ENCODE measurements around the gene MCM3AP. TPM values are rescaled to one million over a fixed set of nuclear protein-coding genes. Genes with fewer than 3 reads are reported as not detected.

Gene MCM3AP
- total and polyA plus RNA-seq, 4 donors = 15.5 to 58.1 (median 33.5) TPM

- no peak for TF ChIP-seq REST (IDR thresholded peaks at IDR 0.05)
Observed at GRCh38 chr21:46319186-46319585, 33.8 kb upstream of the MCM3AP start (continued).

GRCh38 chr21:46318464-46318845 is 33.0 kb upstream of the MCM3AP start:
- H3K4me3 ChIP-seq (ENCODE audit: low read depth in 1 of 3, low read length in 3 of 3) = no peak overlapping the region
- H3K27ac ChIP-seq (ENCODE audit: low read depth in 1 of 2, low read length in 2 of 2) = no peak overlapping the region
- DNase-seq (ENCODE audit: low spot score) = no peak
- peaks cover 3 to 14% (median 14%) of the 10 kb centered on the region in 4 donors for H3K4me1 ChIP-seq (ENCODE audit: control insufficient read depth in 4 of 4, insufficient read depth in 4 of 4, low read length in 3 of 4)
- no peak overlapping the region for H3K9ac ChIP-seq (ENCODE audit: low read depth in 1 of 2, low read length in 2 of 2)
- TF ChIP-seq YY1 (IDR thresholded peaks at IDR 0.05) = no peak
- no peak for TF ChIP-seq GABPA (IDR thresholded peaks at IDR 0.05 in 1 of 2, conservative IDR thresholded peaks at IDR 0.05 in 1 of 2)
- no peak for TF ChIP-seq RXRA (IDR thresholded peaks at IDR 0.05)
- TF ChIP-seq FOXA1 (IDR thresholded peaks at IDR 0.05) = no peak
- TF ChIP-seq, protein P1, sequence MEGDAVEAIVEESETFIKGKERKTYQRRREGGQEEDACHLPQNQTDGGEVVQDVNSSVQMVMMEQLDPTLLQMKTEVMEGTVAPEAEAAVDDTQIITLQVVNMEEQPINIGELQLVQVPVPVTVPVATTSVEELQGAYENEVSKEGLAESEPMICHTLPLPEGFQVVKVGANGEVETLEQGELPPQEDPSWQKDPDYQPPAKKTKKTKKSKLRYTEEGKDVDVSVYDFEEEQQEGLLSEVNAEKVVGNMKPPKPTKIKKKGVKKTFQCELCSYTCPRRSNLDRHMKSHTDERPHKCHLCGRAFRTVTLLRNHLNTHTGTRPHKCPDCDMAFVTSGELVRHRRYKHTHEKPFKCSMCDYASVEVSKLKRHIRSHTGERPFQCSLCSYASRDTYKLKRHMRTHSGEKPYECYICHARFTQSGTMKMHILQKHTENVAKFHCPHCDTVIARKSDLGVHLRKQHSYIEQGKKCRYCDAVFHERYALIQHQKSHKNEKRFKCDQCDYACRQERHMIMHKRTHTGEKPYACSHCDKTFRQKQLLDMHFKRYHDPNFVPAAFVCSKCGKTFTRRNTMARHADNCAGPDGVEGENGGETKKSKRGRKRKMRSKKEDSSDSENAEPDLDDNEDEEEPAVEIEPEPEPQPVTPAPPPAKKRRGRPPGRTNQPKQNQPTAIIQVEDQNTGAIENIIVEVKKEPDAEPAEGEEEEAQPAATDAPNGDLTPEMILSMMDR (IDR thresholded peaks at IDR 0.05; ENCODE audit: low read depth, low read length, missing input control) = no peak
- TF ChIP-seq NR2F2 (IDR thresholded peaks at IDR 0.05) = no peak
- TF ChIP-seq, protein P2, sequence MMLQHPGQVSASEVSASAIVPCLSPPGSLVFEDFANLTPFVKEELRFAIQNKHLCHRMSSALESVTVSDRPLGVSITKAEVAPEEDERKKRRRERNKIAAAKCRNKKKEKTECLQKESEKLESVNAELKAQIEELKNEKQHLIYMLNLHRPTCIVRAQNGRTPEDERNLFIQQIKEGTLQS (IDR thresholded peaks at IDR 0.05) = no peak
- TF ChIP-seq JUND (IDR thresholded peaks at IDR 0.05) = no peak
- no peak for TF ChIP-seq HNF4G (IDR thresholded peaks at IDR 0.05)
- TF ChIP-seq FOXA2 (IDR thresholded peaks at IDR 0.05) = no peak
- TF ChIP-seq TAF1 (conservative IDR thresholded peaks at IDR 0.05) = no peak
- TF ChIP-seq EGR1 (IDR thresholded peaks at IDR 0.05; ENCODE audit: low read depth in 2 of 2) = no peak
- no peak for TF ChIP-seq REST (IDR thresholded peaks at IDR 0.05)
- TF ChIP-seq HNF4A (conservative IDR thresholded peaks at IDR 0.05) = no peak
- TF ChIP-seq, protein P3, sequence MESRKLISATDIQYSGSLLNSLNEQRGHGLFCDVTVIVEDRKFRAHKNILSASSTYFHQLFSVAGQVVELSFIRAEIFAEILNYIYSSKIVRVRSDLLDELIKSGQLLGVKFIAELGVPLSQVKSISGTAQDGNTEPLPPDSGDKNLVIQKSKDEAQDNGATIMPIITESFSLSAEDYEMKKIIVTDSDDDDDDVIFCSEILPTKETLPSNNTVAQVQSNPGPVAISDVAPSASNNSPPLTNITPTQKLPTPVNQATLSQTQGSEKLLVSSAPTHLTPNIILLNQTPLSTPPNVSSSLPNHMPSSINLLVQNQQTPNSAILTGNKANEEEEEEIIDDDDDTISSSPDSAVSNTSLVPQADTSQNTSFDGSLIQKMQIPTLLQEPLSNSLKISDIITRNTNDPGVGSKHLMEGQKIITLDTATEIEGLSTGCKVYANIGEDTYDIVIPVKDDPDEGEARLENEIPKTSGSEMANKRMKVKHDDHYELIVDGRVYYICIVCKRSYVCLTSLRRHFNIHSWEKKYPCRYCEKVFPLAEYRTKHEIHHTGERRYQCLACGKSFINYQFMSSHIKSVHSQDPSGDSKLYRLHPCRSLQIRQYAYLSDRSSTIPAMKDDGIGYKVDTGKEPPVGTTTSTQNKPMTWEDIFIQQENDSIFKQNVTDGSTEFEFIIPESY (IDR thresholded peaks at IDR 0.05) = no peak
- TF ChIP-seq, protein P4, sequence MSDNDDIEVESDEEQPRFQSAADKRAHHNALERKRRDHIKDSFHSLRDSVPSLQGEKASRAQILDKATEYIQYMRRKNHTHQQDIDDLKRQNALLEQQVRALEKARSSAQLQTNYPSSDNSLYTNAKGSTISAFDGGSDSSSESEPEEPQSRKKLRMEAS (IDR thresholded peaks at IDR 0.05) = no peak
- TF ChIP-seq SP1 (IDR thresholded peaks at IDR 0.05) = no peak
- no peak for TF ChIP-seq RAD21 (IDR thresholded peaks at IDR 0.05)
- H3K9me3 ChIP-seq (ENCODE audit: control insufficient read depth in 4 of 4, low read length in 3 of 4) = no peaks in the 10 kb centered on the region
- WGBS = 93% methylated on average over 4 of the region's 4 CpGs
- H3K27me3 ChIP-seq (ENCODE audit: control insufficient read depth in 4 of 4, insufficient read depth in 4 of 4, low read length in 3 of 4) = no peaks in the 10 kb centered on the region
- H3K36me3 ChIP-seq (ENCODE audit: control insufficient read depth in 4 of 4, insufficient read depth in 3 of 4, low read depth in 1 of 4, low read length in 3 of 4) = no peaks in the 10 kb centered on the region

Measured in liver (tissue), 9 donors.